ENCODE data around the gene DPM3. TPM values are rescaled to one million over a fixed set of nuclear protein-coding genes. Genes with fewer than 3 reads are reported as not detected.
A peak's percentile ranks its signal among the peaks of the same experiment; 100 is the strongest.

Gene DPM3
- total and polyA plus RNA-seq, 2 of the 13 experiments (the other 11 are each of a cell fraction or from before 2014, with no cell fraction given): 23.2 to 53.4 TPM

DNA sequence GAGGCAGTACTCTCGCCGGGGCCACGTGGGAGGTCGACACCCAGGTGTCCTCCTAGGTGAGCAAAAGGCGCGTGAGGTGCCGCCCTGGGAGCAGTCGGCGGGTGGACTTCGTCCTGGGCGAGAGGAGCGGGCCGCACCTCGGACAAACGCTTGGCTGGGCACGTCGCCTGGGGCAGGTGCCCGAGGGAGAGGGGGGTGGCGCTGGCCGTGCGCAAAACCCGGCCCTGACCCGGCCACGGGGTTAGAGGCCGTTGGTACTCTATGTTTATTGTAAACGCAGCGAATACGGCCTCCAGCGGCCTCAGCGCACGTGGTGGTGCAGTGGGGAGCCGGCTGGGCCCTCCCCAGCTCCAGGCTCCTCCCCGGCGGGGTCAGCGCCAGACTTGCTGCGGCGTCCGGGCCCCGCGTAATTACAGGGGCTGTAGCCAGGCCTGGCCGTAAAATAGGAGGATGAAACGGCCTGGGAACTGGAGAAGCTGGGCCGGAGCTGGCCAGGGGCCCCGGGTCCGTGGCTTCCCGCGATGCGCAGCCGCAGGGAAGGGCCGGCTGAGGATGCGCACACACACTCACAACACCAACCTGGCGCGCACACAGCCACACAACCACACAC lies 14.3 kb downstream of the DPM3 start (continued):
- TF ChIP-seq, protein P1, sequence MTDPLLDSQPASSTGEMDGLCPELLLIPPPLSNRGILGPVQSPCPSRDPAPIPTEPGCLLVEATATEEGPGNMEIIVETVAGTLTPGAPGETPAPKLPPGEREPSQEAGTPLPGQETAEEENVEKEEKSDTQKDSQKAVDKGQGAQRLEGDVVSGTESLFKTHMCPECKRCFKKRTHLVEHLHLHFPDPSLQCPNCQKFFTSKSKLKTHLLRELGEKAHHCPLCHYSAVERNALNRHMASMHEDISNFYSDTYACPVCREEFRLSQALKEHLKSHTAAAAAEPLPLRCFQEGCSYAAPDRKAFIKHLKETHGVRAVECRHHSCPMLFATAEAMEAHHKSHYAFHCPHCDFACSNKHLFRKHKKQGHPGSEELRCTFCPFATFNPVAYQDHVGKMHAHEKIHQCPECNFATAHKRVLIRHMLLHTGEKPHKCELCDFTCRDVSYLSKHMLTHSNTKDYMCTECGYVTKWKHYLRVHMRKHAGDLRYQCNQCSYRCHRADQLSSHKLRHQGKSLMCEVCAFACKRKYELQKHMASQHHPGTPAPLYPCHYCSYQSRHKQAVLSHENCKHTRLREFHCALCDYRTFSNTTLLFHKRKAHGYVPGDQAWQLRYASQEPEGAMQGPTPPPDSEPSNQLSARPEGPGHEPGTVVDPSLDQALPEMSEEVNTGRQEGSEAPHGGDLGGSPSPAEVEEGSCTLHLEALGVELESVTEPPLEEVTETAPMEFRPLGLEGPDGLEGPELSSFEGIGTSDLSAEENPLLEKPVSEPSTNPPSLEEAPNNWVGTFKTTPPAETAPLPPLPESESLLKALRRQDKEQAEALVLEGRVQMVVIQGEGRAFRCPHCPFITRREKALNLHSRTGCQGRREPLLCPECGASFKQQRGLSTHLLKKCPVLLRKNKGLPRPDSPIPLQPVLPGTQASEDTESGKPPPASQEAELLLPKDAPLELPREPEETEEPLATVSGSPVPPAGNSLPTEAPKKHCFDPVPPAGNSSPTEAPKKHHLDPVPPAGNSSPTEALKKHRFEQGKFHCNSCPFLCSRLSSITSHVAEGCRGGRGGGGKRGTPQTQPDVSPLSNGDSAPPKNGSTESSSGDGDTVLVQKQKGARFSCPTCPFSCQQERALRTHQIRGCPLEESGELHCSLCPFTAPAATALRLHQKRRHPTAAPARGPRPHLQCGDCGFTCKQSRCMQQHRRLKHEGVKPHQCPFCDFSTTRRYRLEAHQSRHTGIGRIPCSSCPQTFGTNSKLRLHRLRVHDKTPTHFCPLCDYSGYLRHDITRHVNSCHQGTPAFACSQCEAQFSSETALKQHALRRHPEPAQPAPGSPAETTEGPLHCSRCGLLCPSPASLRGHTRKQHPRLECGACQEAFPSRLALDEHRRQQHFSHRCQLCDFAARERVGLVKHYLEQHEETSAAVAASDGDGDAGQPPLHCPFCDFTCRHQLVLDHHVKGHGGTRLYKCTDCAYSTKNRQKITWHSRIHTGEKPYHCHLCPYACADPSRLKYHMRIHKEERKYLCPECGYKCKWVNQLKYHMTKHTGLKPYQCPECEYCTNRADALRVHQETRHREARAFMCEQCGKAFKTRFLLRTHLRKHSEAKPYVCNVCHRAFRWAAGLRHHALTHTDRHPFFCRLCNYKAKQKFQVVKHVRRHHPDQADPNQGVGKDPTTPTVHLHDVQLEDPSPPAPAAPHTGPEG (CRISPR knock-in tag; IDR thresholded peaks at IDR 0.05): no peak
- peak; percentile 89 for TF ChIP-seq ZNF20 (CRISPR knock-in tag; IDR thresholded peaks at IDR 0.05)
- peak; percentile 85; the same call in 1 of the 2 replicates for TF ChIP-seq ZNF44 (CRISPR knock-in tag; IDR thresholded peaks at IDR 0.05)
- peak; percentile 26; the same call in 1 of the 2 replicates for TF ChIP-seq ZNF333 (CRISPR knock-in tag; IDR thresholded peaks at IDR 0.05; ENCODE audit: borderline replicate concordance)
- TF ChIP-seq, protein P2, sequence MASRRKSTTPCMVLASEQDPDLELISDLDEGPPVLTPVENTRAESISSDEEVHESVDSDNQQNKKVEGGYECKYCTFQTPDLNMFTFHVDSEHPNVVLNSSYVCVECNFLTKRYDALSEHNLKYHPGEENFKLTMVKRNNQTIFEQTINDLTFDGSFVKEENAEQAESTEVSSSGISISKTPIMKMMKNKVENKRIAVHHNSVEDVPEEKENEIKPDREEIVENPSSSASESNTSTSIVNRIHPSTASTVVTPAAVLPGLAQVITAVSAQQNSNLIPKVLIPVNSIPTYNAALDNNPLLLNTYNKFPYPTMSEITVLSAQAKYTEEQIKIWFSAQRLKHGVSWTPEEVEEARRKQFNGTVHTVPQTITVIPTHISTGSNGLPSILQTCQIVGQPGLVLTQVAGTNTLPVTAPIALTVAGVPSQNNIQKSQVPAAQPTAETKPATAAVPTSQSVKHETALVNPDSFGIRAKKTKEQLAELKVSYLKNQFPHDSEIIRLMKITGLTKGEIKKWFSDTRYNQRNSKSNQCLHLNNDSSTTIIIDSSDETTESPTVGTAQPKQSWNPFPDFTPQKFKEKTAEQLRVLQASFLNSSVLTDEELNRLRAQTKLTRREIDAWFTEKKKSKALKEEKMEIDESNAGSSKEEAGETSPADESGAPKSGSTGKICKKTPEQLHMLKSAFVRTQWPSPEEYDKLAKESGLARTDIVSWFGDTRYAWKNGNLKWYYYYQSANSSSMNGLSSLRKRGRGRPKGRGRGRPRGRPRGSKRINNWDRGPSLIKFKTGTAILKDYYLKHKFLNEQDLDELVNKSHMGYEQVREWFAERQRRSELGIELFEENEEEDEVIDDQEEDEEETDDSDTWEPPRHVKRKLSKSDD (CRISPR knock-in tag; IDR thresholded peaks at IDR 0.05; ENCODE audit: low read depth): peak; percentile 80; the same call in 1 of the 2 replicates
- TF ChIP-seq ZNF225 (CRISPR knock-in tag; IDR thresholded peaks at IDR 0.05): peak; percentile 87; the same call in 1 of the 2 replicates
- TF ChIP-seq, protein P3, sequence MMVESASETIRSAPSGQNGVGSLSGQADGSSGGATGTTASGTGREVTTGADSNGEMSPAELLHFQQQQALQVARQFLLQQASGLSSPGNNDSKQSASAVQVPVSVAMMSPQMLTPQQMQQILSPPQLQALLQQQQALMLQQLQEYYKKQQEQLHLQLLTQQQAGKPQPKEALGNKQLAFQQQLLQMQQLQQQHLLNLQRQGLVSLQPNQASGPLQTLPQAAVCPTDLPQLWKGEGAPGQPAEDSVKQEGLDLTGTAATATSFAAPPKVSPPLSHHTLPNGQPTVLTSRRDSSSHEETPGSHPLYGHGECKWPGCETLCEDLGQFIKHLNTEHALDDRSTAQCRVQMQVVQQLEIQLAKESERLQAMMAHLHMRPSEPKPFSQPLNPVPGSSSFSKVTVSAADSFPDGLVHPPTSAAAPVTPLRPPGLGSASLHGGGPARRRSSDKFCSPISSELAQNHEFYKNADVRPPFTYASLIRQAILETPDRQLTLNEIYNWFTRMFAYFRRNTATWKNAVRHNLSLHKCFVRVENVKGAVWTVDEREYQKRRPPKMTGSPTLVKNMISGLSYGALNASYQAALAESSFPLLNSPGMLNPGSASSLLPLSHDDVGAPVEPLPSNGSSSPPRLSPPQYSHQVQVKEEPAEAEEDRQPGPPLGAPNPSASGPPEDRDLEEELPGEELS (CRISPR knock-in tag; IDR thresholded peaks at IDR 0.05): peak; percentile 97
- TF ChIP-seq, protein P4, sequence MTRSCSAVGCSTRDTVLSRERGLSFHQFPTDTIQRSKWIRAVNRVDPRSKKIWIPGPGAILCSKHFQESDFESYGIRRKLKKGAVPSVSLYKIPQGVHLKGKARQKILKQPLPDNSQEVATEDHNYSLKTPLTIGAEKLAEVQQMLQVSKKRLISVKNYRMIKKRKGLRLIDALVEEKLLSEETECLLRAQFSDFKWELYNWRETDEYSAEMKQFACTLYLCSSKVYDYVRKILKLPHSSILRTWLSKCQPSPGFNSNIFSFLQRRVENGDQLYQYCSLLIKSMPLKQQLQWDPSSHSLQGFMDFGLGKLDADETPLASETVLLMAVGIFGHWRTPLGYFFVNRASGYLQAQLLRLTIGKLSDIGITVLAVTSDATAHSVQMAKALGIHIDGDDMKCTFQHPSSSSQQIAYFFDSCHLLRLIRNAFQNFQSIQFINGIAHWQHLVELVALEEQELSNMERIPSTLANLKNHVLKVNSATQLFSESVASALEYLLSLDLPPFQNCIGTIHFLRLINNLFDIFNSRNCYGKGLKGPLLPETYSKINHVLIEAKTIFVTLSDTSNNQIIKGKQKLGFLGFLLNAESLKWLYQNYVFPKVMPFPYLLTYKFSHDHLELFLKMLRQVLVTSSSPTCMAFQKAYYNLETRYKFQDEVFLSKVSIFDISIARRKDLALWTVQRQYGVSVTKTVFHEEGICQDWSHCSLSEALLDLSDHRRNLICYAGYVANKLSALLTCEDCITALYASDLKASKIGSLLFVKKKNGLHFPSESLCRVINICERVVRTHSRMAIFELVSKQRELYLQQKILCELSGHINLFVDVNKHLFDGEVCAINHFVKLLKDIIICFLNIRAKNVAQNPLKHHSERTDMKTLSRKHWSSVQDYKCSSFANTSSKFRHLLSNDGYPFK (CRISPR knock-in tag; IDR thresholded peaks at IDR 0.05; ENCODE audit: borderline replicate concordance): peak; percentile 84; the same call in 1 of the 2 replicates
- TF ChIP-seq, protein P5, sequence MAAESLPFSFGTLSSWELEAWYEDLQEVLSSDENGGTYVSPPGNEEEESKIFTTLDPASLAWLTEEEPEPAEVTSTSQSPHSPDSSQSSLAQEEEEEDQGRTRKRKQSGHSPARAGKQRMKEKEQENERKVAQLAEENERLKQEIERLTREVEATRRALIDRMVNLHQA (CRISPR knock-in tag; IDR thresholded peaks at IDR 0.05): peak; percentile 36; the same call in 1 of the 2 replicates
- no peak for TF ChIP-seq SRSF4 (IDR thresholded peaks at IDR 0.05; ENCODE audit: low read depth, low read length, poor library complexity, severe bottlenecking)
- peak; percentile 76; the same call in 1 of the 2 replicates for TF ChIP-seq EEA1 (CRISPR knock-in tag; IDR thresholded peaks at IDR 0.05; ENCODE audit: borderline replicate concordance)
